H9 (cell line): Measurements from ENCODE around the gene RAB3GAP2. TPM values are rescaled to one million over a fixed set of nuclear protein-coding genes. Genes with fewer than 3 reads are reported as not detected.

Source experiments
- DNase-seq: peaks from one replicate; pipeline ENCODE4 v3.0.0-alpha.2; 2017
- H2AFZ ChIP-seq: one replicate; pipeline ENCODE4 v1.6.1; 2013; ENCODE audit warnings: mild to moderate bottlenecking, low read length, control low read depth, moderate library complexity
- H2AK5ac ChIP-seq: 2 replicates; pipeline ENCODE4 v1.6.1; 2013; ENCODE audit warnings: low read length, control low read depth, mixed read lengths; ENCODE audit not compliant: insufficient read length
- H2BK120ac ChIP-seq: one replicate; pipeline ENCODE4 v1.6.1; 2013; ENCODE audit warnings: low read depth, mild to moderate bottlenecking, low read length, control low read depth, inconsistent platforms; ENCODE audit not compliant: poor library complexity, severe bottlenecking
- H2BK12ac ChIP-seq: 2 replicates; pipeline ENCODE4 v1.6.1; 2013; ENCODE audit warnings: low read length, control low read depth, mixed read lengths, low read depth; ENCODE audit not compliant: insufficient read length
- H2BK15ac ChIP-seq: 2 replicates; pipeline ENCODE4 v1.6.1; 2013; ENCODE audit warnings: low read depth, low read length, control low read depth
- H2BK20ac ChIP-seq: one replicate; pipeline ENCODE4 v1.6.1; 2013; ENCODE audit warnings: low read depth, mild to moderate bottlenecking, low read length, control low read depth, inconsistent platforms; ENCODE audit not compliant: poor library complexity, severe bottlenecking
- H2BK5ac ChIP-seq: 2 replicates; pipeline ENCODE4 v1.6.1; 2013; ENCODE audit warnings: low read length, control low read depth, mixed read lengths; ENCODE audit not compliant: insufficient read length
- H3K14ac ChIP-seq: 2 replicates; pipeline ENCODE4 v1.6.1; 2013; ENCODE audit warnings: low read length, control low read depth; ENCODE audit not compliant: insufficient read depth
- H3K18ac ChIP-seq: 2 replicates; pipeline ENCODE4 v1.6.1; 2013; ENCODE audit warnings: low read depth, mild to moderate bottlenecking, mixed read lengths, low read length, control low read depth; ENCODE audit not compliant: insufficient read length
- H3K23ac ChIP-seq: 2 replicates; pipeline ENCODE4 v1.6.1; 2013; ENCODE audit warnings: low read length, control low read depth, mixed read lengths, low read depth; ENCODE audit not compliant: insufficient read length
- H3K23me2 ChIP-seq: 2 replicates; pipeline ENCODE4 v1.6.1; 2013; ENCODE audit warnings: low read depth, mild to moderate bottlenecking, mixed read lengths, low read length, control low read depth; ENCODE audit not compliant: insufficient read length, poor library complexity, severe bottlenecking
- H3K27ac ChIP-seq: 2 replicates; pipeline ENCODE4 v1.5.1; 2013; ENCODE audit warnings: low read length, control low read depth, mixed read lengths, low read depth; ENCODE audit not compliant: insufficient read length
- H3K27me3 ChIP-seq: 2 replicates; pipeline ENCODE4 v1.6.1; 2013; ENCODE audit warnings: low read length, control low read depth, inconsistent platforms; ENCODE audit not compliant: insufficient read depth
- H3K4ac ChIP-seq: 2 replicates; pipeline ENCODE4 v1.6.1; 2013; ENCODE audit warnings: low read depth, mild to moderate bottlenecking, control low read depth, inconsistent platforms, low read length, moderate library complexity
- H3K4me1 ChIP-seq: 2 replicates; pipeline ENCODE4 v1.6.1; 2013; ENCODE audit warnings: low read length, control low read depth, inconsistent platforms; ENCODE audit not compliant: insufficient read depth
- H3K4me2 ChIP-seq: 2 replicates; pipeline ENCODE4 v1.6.1; 2013; ENCODE audit warnings: low read length, control low read depth, mixed read lengths; ENCODE audit not compliant: insufficient read length, insufficient read depth
- H3K56ac ChIP-seq: 2 replicates; pipeline ENCODE4 v1.6.1; 2013; ENCODE audit warnings: low read depth, mild to moderate bottlenecking, mixed read lengths, low read length, control low read depth; ENCODE audit not compliant: insufficient read length
- H3K79me1 ChIP-seq: 2 replicates; pipeline ENCODE4 v1.6.1; 2013; ENCODE audit warnings: low read depth, mild to moderate bottlenecking, moderate library complexity, low read length, control low read depth, inconsistent platforms; ENCODE audit not compliant: insufficient read depth, poor library complexity, severe bottlenecking
- H3K79me2 ChIP-seq: 2 replicates; pipeline ENCODE4 v1.6.1; 2013; ENCODE audit warnings: low read length, control low read depth, inconsistent platforms; ENCODE audit not compliant: insufficient read depth
- H3K9ac ChIP-seq: 2 replicates; pipeline ENCODE4 v1.6.1; 2013; ENCODE audit warnings: low read length, control low read depth, mixed read lengths; ENCODE audit not compliant: insufficient read length; ENCODE audit errors: extremely low read depth
- H3K9me3 ChIP-seq: one replicate; pipeline ENCODE4 v1.6.1; 2013; ENCODE audit warnings: low read depth, low read length, inconsistent platforms; ENCODE audit not compliant: control insufficient read depth
- H3T11ph ChIP-seq: one replicate; pipeline ENCODE4 v1.6.1; 2013; ENCODE audit warnings: mild to moderate bottlenecking, low read length, control low read depth, inconsistent platforms
- H4K20me1 ChIP-seq: one replicate; pipeline ENCODE4 v1.6.1; 2013; ENCODE audit not compliant: control insufficient read depth, insufficient read length, insufficient read depth
- H4K5ac ChIP-seq: 2 replicates; pipeline ENCODE4 v1.6.1; 2013; ENCODE audit warnings: low read depth, mild to moderate bottlenecking, mixed read lengths, low read length, control low read depth; ENCODE audit not compliant: insufficient read length
- H4K8ac ChIP-seq: replicated peaks from 2 replicates; pipeline ENCODE4 v1.6.1; 2013; ENCODE audit warnings: low read length, control low read depth, mixed read lengths, low read depth; ENCODE audit not compliant: insufficient read length
- H4K91ac ChIP-seq: 2 replicates; pipeline ENCODE4 v1.6.1; 2013; ENCODE audit warnings: low read depth, mild to moderate bottlenecking, moderate library complexity, mixed read lengths, low read length, control low read depth; ENCODE audit not compliant: insufficient read length
- H3K27ac Mint-ChIP-seq, 3 experiments: 2 replicates in 2 of 3; 3 replicates in 1 of 3; pipeline ENCODE4 v1.8.0; 2020 to 2021; ENCODE audit warnings: mixed read lengths in 3 of 3, mild to moderate bottlenecking in 1 of 3, moderate library complexity in 1 of 3
- H3K27me3 Mint-ChIP-seq: 2 replicates; pipeline ENCODE4 v1.8.0; 2021; ENCODE audit warnings: low read depth, mild to moderate bottlenecking, moderate library complexity, mixed read lengths
- H3K36me3 Mint-ChIP-seq, 3 experiments: 2 replicates in 2 of 3; 3 replicates in 1 of 3; pipeline ENCODE4 v1.8.0; 2020 to 2021; ENCODE audit warnings: low read depth in 3 of 3, mixed read lengths in 3 of 3; ENCODE audit not compliant: insufficient read depth in 1 of 3
- H3K4me1 Mint-ChIP-seq, 2 experiments: 2 replicates each; pipeline ENCODE4 v1.8.0; 2020; ENCODE audit warnings: mixed read lengths in 2 of 2
- H3K4me3 Mint-ChIP-seq, 2 experiments: 2 replicates in 1 of 2; 3 replicates in 1 of 2; pipeline ENCODE4 v1.8.0; 2020 to 2021; ENCODE audit warnings: mild to moderate bottlenecking in 2 of 2, mixed read lengths in 2 of 2, moderate library complexity in 1 of 2
- H3K9me3 Mint-ChIP-seq, 2 experiments: 2 replicates in 1 of 2; 3 replicates in 1 of 2; pipeline ENCODE4 v1.8.0; 2020; ENCODE audit warnings: mild to moderate bottlenecking in 2 of 2, mixed read lengths in 2 of 2, moderate library complexity in 1 of 2
- WGBS: extraction: QIAGEN DNeasy Blood & Tissue Kit; methylation state at CpG from one replicate; pipeline ENCODE4 v1.1.7; 2013; ENCODE audit warnings: missing lambda C conversion rate, low lambda C conversion rate, mixed read lengths; ENCODE audit not compliant: insufficient read length; ENCODE audit errors: extremely low coverage; 5-methylcytosine and 5-hydroxymethylcytosine counted together
- total RNA-seq: library from RNA; stranded (reverse); gene quantifications from 2 replicates; pipeline ENCODE4 v1.2.1, GENCODE V29; 2021
- TF ChIP-seq, protein P1 (sequence below): fragments of 200-600 bp; sonication (generic); conservative IDR thresholded peaks from 3 replicates; pipeline ENCODE4 v1.8.0; 2021; ENCODE audit warnings: antibody characterized with exemption, mild to moderate bottlenecking

The RAB3GAP2 gene
- total RNA-seq, 1 experiment from 2014 or later = 48.3 TPM

DNA sequence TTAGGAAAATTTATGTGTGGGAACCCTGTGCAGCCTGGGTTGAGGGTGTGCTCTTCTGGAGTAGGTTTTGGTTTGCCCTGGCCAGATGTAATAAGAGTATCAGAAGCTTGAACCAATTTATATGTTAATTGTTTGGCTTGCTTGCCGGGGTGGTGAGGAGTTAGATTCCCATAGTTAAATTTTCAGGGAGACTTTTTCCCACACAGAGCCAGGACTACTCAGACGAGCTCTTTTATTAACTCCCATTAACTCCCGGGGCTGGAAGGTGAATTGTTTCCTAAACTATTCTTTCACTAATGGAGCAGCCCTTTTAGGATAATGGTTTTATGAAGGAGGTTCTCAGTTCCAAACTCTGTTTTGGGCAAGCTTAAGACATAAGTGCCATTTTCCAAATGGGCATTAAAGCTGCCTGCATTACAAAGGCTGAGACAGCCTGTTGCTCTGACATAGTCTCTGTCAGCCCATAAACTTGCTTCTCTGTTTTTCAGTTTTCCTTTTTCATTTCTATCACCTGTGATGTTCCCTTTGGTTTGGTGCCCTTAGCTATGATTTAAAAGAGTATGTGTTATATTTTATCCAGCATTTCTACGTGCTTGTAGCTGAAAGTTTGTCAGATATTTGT, 18.0 kb upstream of the RAB3GAP2 start:
- Histone ChIP-seq H3K4me1 (no peaks in the 10 kb centered on the region), H3K18ac (no peak overlapping the region), H3K9me3 (no peaks in the 10 kb centered on the region), H3K23me2 (no peaks in the 10 kb centered on the region), H3K4ac (no peak overlapping the region), H3K27ac (peak overlapping the region; percentile 7), H3K79me2 (no peaks in the 10 kb centered on the region), H3K23ac (no peak overlapping the region), H3T11ph (no peak overlapping the region), H3K14ac (no peak overlapping the region), H4K5ac (no peak overlapping the region), H2BK5ac (no peak overlapping the region), H3K9ac (no peak overlapping the region), H2BK120ac (no peak overlapping the region), H4K91ac (no peak overlapping the region), H3K27me3 (no peaks in the 10 kb centered on the region), H2BK12ac (no peak overlapping the region), H3K4me2 (peak overlapping the region; percentile 37), H2BK15ac (no peak overlapping the region), H2AFZ (no peak overlapping the region), H2BK20ac (no peak overlapping the region), H2AK5ac (no peak overlapping the region), H3K79me1 (no peaks in the 10 kb centered on the region), H4K20me1 (no peaks in the 10 kb centered on the region), H4K8ac (no peak overlapping the region), H3K56ac (no peak overlapping the region)
- Mint-ChIP-seq H3K36me3 (no peaks in the 10 kb centered on the region), H3K27ac (peak overlapping the region; percentile 68 to 93 (median 93); a peak in 5 of 7 replicates), H3K9me3 (no peaks in the 10 kb centered on the region), H3K4me3 (peak overlapping the region in 1 of 2 experiments; percentile 51; a peak in 3 of 5 replicates), H3K27me3 (no peaks in the 10 kb centered on the region), H3K4me1 (peaks cover 23% of the 10 kb centered on the region in 2 experiments)
- TF ChIP-seq, protein P1, sequence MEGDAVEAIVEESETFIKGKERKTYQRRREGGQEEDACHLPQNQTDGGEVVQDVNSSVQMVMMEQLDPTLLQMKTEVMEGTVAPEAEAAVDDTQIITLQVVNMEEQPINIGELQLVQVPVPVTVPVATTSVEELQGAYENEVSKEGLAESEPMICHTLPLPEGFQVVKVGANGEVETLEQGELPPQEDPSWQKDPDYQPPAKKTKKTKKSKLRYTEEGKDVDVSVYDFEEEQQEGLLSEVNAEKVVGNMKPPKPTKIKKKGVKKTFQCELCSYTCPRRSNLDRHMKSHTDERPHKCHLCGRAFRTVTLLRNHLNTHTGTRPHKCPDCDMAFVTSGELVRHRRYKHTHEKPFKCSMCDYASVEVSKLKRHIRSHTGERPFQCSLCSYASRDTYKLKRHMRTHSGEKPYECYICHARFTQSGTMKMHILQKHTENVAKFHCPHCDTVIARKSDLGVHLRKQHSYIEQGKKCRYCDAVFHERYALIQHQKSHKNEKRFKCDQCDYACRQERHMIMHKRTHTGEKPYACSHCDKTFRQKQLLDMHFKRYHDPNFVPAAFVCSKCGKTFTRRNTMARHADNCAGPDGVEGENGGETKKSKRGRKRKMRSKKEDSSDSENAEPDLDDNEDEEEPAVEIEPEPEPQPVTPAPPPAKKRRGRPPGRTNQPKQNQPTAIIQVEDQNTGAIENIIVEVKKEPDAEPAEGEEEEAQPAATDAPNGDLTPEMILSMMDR = no peak
- DNase-seq = no peak
- WGBS = no CpG with 5 or more reads among the region's 4 CpGs
